Nephron progenitor cell (in vitro differentiated cells): Measurements from ENCODE around the gene CDKL2.
A peak's percentile ranks its signal among the peaks of the same experiment; 100 is the strongest.
"Not testable (repeated sequence)": the region's sequence is repeated elsewhere in the genome, so short reads cannot be mapped to it uniquely, and the experiment has no call there.

Experiments
- DNase-seq: peaks from one replicate; pipeline ENCODE4 v3.0.0; 2021
- H3K27ac Mint-ChIP-seq: 2 replicates; pipeline ENCODE4 v1.8.0; 2021; ENCODE audit warnings: mild to moderate bottlenecking, moderate library complexity, mixed read lengths
- H3K27me3 Mint-ChIP-seq: 2 replicates; pipeline ENCODE4 v1.8.0; 2021; ENCODE audit warnings: mild to moderate bottlenecking, low read depth, mixed read lengths; ENCODE audit not compliant: poor library complexity
- H3K36me3 Mint-ChIP-seq: 2 replicates; pipeline ENCODE4 v1.8.0; 2021; ENCODE audit warnings: low read depth, mixed read lengths
- H3K4me1 Mint-ChIP-seq: 2 replicates; pipeline ENCODE4 v1.8.0; 2021; ENCODE audit warnings: mixed read lengths
- H3K4me3 Mint-ChIP-seq: 2 replicates; pipeline ENCODE4 v1.8.0; 2021; ENCODE audit warnings: mild to moderate bottlenecking, moderate library complexity, mixed read lengths
- H3K9me3 Mint-ChIP-seq: 2 replicates; pipeline ENCODE4 v1.8.0; 2021; ENCODE audit warnings: mild to moderate bottlenecking, moderate library complexity, mixed read lengths
- CTCF ChIP-seq: fragments of 200-600 bp; sonication (generic); IDR thresholded peaks from 2 replicates; pipeline ENCODE4 v1.5.0; 2021; ENCODE audit warnings: antibody characterized with exemption

Gene CDKL2

GRCh38 chr4:75547647-75548387, 82.5 kb downstream of the CDKL2 start:
- Mint-ChIP-seq H3K4me3 (no peak overlapping the region), H3K4me1 (peaks cover 13% of the 10 kb centered on the region), H3K27ac (peak overlapping the region; percentile 53), H3K27me3 (no peaks in the 10 kb centered on the region), H3K9me3 (no peaks in the 10 kb centered on the region), H3K36me3 (peaks cover 23% of the 10 kb centered on the region)
- DNase-seq, result no peak
- no peak for TF ChIP-seq CTCF

- H3K27me3 Mint-ChIP-seq, result no peaks in the 10 kb centered on the region
- H3K9me3 Mint-ChIP-seq, result no peaks in the 10 kb centered on the region
- H3K27ac Mint-ChIP-seq, result no peak overlapping the region
- H3K36me3 Mint-ChIP-seq, result peaks cover 37% of the 10 kb centered on the region
- peaks cover 13% of the 10 kb centered on the region for H3K4me1 Mint-ChIP-seq
- no peak for DNase-seq
- no peak overlapping the region for H3K4me3 Mint-ChIP-seq
- no peak for TF ChIP-seq CTCF
Measured at GRCh38 chr4:75545526-75545925, 84.8 kb downstream of the CDKL2 start.

- peaks cover 44% of the 10 kb centered on the region for H3K36me3 Mint-ChIP-seq
- H3K4me3 Mint-ChIP-seq, result no peak overlapping the region
- H3K27ac Mint-ChIP-seq, result no peak overlapping the region
- no peak for DNase-seq
- no peaks in the 10 kb centered on the region for H3K27me3 Mint-ChIP-seq
- peaks cover 11% of the 10 kb centered on the region for H3K4me1 Mint-ChIP-seq
- TF ChIP-seq CTCF, result no peak
- no peaks in the 10 kb centered on the region for H3K9me3 Mint-ChIP-seq
Measured at GRCh38 chr4:75544870-75545269, 85.5 kb downstream of the CDKL2 start.

- peaks cover 50% of the 10 kb centered on the region for H3K36me3 Mint-ChIP-seq
- H3K27me3 Mint-ChIP-seq, H3K27ac Mint-ChIP-seq, DNase-seq, H3K9me3 Mint-ChIP-seq, H3K4me3 Mint-ChIP-seq, H3K4me1 Mint-ChIP-seq: not testable (repeated sequence)
Measured at GRCh38 chr4:75544220-75544619, 86.1 kb downstream of the CDKL2 start.

GRCh38 chr4:75542824-75543223, 87.5 kb downstream of the CDKL2 start:
- H3K27me3 Mint-ChIP-seq, result no peaks in the 10 kb centered on the region
- DNase-seq, result no peak
- no peak overlapping the region for H3K4me3 Mint-ChIP-seq
- no peak overlapping the region for H3K27ac Mint-ChIP-seq
- no peaks in the 10 kb centered on the region for H3K4me1 Mint-ChIP-seq
- peaks cover 58% of the 10 kb centered on the region for H3K36me3 Mint-ChIP-seq
- H3K9me3 Mint-ChIP-seq, result no peaks in the 10 kb centered on the region
- no peak for TF ChIP-seq CTCF

GRCh38 chr4:75537308-75537707, 93.0 kb downstream of the CDKL2 start:
- Mint-ChIP-seq H3K36me3 (peaks cover 86% of the 10 kb centered on the region), H3K9me3 (peaks cover 42% of the 10 kb centered on the region)
- H3K4me3 Mint-ChIP-seq, DNase-seq, H3K27ac Mint-ChIP-seq, H3K27me3 Mint-ChIP-seq, H3K4me1 Mint-ChIP-seq: not testable (repeated sequence)

GRCh38 chr4:75533926-75534325, 96.4 kb downstream of the CDKL2 start:
- H3K4me3 Mint-ChIP-seq, DNase-seq, H3K4me1 Mint-ChIP-seq, H3K27me3 Mint-ChIP-seq, H3K27ac Mint-ChIP-seq: not testable (repeated sequence)
- H3K36me3 Mint-ChIP-seq, result peaks cover 96% of the 10 kb centered on the region
- H3K9me3 Mint-ChIP-seq, result peaks cover 54% of the 10 kb centered on the region

- H3K27ac Mint-ChIP-seq, H3K4me3 Mint-ChIP-seq, H3K27me3 Mint-ChIP-seq, H3K4me1 Mint-ChIP-seq, DNase-seq: not testable (repeated sequence)
- H3K36me3 Mint-ChIP-seq, result peaks cover 94% of the 10 kb centered on the region
- H3K9me3 Mint-ChIP-seq, result peaks cover 54% of the 10 kb centered on the region
Measured at GRCh38 chr4:75533339-75533887, 96.9 kb downstream of the CDKL2 start.

GRCh38 chr4:75531536-75532143, 98.7 kb downstream of the CDKL2 start:
- Mint-ChIP-seq H3K36me3 (peaks cover 92% of the 10 kb centered on the region), H3K27ac (peak overlapping the region; percentile 59), H3K9me3 (peaks cover 46% of the 10 kb centered on the region)
- not testable (repeated sequence) for H3K4me3 Mint-ChIP-seq, H3K4me1 Mint-ChIP-seq, H3K27me3 Mint-ChIP-seq, DNase-seq
